Spleen (tissue), 11 donors: ENCODE results near the gene KCP. TPM values are rescaled to one million over a fixed set of nuclear protein-coding genes. Genes with fewer than 3 reads are reported as not detected.
A peak's percentile ranks its signal among the peaks of the same experiment; 100 is the strongest.

Experiments
- DNase-seq: peaks from one replicate; pipeline ENCODE4 v3.0.0-alpha.2; 2020
- H3K27ac ChIP-seq, 8 donors: fragments of 200-600 bp; sonication (generic) in 7 of 8; 1 replicate in 4 of 8; 2 replicates in 4 of 8; pipeline versions ENCODE4 v1.5.0 to v1.8.0; 2016 to 2021; ENCODE audit warnings: inconsistent platforms in 4 of 8, mild to moderate bottlenecking in 4 of 8, moderate library complexity in 1 of 8
- H3K27me3 ChIP-seq, 7 donors: fragments of 200-600 bp; sonication (generic) in 6 of 7; replicated peaks in 1 of 7; 1 replicate in 4 of 7; 2 replicates in 3 of 7; pipeline versions ENCODE4 v1.5.0 to v1.8.0; 2016 to 2021; ENCODE audit warnings: inconsistent platforms in 3 of 7, mild to moderate bottlenecking in 1 of 7
- H3K36me3 ChIP-seq, 6 donors: fragments of 200-600 bp; sonication (generic) in 5 of 6; 1 replicate in 4 of 6; 2 replicates in 2 of 6; pipeline versions ENCODE4 v1.5.0 to v1.8.0; 2016 to 2021; ENCODE audit warnings: inconsistent platforms in 2 of 6
- H3K4me1 ChIP-seq, 6 donors: fragments of 200-600 bp; sonication (generic) in 5 of 6; 1 replicate in 3 of 6; 2 replicates in 3 of 6; pipeline versions ENCODE4 v1.5.0 to v1.8.0; 2016 to 2021; ENCODE audit warnings: inconsistent platforms in 3 of 6
- H3K4me3 ChIP-seq, 8 donors: fragments of 200-600 bp; sonication (generic) in 7 of 8; 1 replicate in 4 of 8; 2 replicates in 4 of 8; pipeline versions ENCODE4 v1.5.0 to v1.8.0; 2016 to 2021; ENCODE audit warnings: inconsistent platforms in 4 of 8, mild to moderate bottlenecking in 4 of 8, moderate library complexity in 2 of 8
- H3K9me3 ChIP-seq, 8 donors: fragments of 200-600 bp; sonication (generic) in 7 of 8; 1 replicate in 4 of 8; 2 replicates in 4 of 8; pipeline versions ENCODE4 v1.5.0 to v1.8.0; 2016 to 2021; ENCODE audit warnings: inconsistent platforms in 4 of 8
- POLR2A ChIP-seq, 3 donors: fragments of 450-650 bp; IDR thresholded peaks; one replicate each; pipeline ENCODE4 v1.5.1; 2017; ENCODE audit warnings: antibody characterized with exemption in 3 of 3, mild to moderate bottlenecking in 1 of 3
- POLR2AphosphoS5 ChIP-seq, 3 donors: sonication (generic); formaldehyde crosslinking; IDR thresholded peaks; one replicate each; pipeline ENCODE4 v1.5.1; 2017; ENCODE audit warnings: antibody characterized with exemption in 3 of 3
- WGBS, 5 donors: extraction: QIAGEN DNeasy Blood & Tissue Kit in 3 of 5; methylation state at CpG; one replicate each; pipeline versions ENCODE4 v1.1.5 to v1.1.7; 2013 to 2018; 5-methylcytosine and 5-hydroxymethylcytosine counted together
- intact Hi-C: fragments of 100-400 bp; cut with DNase I; formaldehyde crosslinking; loops from one replicate; pipeline ENCODE4 v1.15.0; 2023; ENCODE audit warnings: low total_unique reads
- polyA plus RNA-seq, 3 donors: library from polyadenylated mRNA; stranded (reverse); fragments of 200-250 nt; gene quantifications; one replicate each; pipeline ENCODE4 v1.2.1, GENCODE V29; 2013
- total RNA-seq, 7 donors: library from RNA; depleted of rRNA in 3 of 7; stranded (reverse); fragments of >200 nt in 3 of 7; fragmentation: NEBNext Ultra II Directional in 4 of 7; extraction: Animal tissue kit (Norgen Biotek cat#: 25700) in 4 of 7; gene quantifications; one replicate each; pipeline versions ENCODE4 v1.1.0 to v1.2.1, GENCODE V29; 2016 to 2021
- TF ChIP-seq, protein P1 (sequence below), 11 experiments: fragments of 200-600 bp in 7 of 11; fragments of 450-650 bp in 4 of 11; sonication (generic) in 4 of 11; IDR thresholded peaks in 8 of 11; conservative IDR thresholded peaks in 3 of 11; 1 replicate in 7 of 11; 2 replicates in 4 of 11; pipeline versions ENCODE4 v1.4.0 to v1.8.0; 2016 to 2021; ENCODE audit warnings: antibody characterized with exemption in 11 of 11, inconsistent platforms in 4 of 11, mild to moderate bottlenecking in 1 of 11
- donor health status: healthy with polysubstance abuse.
- donor health status: DM: no; HTN: no; CAD: no; lungs with moderate emphysema.
- donor health status: DM: no; HTN: no; CAD: no.
- donor health status: Bipolar disorder and iron deficiency.
- donor health status: healthy.
- donor health status: DM: no; HTN: no; CAD: no.
- donor health status: DM: yes; HTN: yes; CAD: no.

The KCP gene
- total and polyA plus RNA-seq, 10 donors, result 0.06 to 2.1 (median 0.71) TPM

- Histone ChIP-seq H3K9me3 (no peaks in the 10 kb centered on the region), H3K4me1 (peaks cover 0 to 38% (median 14%) of the 10 kb centered on the region in 6 donors), H3K4me3 (no peak overlapping the region), H3K27me3 (no peaks in the 10 kb centered on the region), H3K27ac (peak overlapping the region in 2 of 8 donors; percentile 46 to 48), H3K36me3 (peaks cover 0 to 100% (median 50%) of the 10 kb centered on the region in 6 donors)
- intact Hi-C loops, result no loop called here
- DNase-seq, result no peak
- TF ChIP-seq POLR2A (IDR thresholded peaks at IDR 0.05), result no peak
- TF ChIP-seq, protein P1, sequence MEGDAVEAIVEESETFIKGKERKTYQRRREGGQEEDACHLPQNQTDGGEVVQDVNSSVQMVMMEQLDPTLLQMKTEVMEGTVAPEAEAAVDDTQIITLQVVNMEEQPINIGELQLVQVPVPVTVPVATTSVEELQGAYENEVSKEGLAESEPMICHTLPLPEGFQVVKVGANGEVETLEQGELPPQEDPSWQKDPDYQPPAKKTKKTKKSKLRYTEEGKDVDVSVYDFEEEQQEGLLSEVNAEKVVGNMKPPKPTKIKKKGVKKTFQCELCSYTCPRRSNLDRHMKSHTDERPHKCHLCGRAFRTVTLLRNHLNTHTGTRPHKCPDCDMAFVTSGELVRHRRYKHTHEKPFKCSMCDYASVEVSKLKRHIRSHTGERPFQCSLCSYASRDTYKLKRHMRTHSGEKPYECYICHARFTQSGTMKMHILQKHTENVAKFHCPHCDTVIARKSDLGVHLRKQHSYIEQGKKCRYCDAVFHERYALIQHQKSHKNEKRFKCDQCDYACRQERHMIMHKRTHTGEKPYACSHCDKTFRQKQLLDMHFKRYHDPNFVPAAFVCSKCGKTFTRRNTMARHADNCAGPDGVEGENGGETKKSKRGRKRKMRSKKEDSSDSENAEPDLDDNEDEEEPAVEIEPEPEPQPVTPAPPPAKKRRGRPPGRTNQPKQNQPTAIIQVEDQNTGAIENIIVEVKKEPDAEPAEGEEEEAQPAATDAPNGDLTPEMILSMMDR (IDR thresholded peaks at IDR 0.05 in 8 of 11, conservative IDR thresholded peaks at IDR 0.05 in 3 of 11), result no peak
- TF ChIP-seq POLR2AphosphoS5 (IDR thresholded peaks at IDR 0.05), result no peak
- 90 to 98% (median 93%) methylated on average over 8 to 9 of the region's 9 CpGs for WGBS, 5 donors
Observed at GRCh38 chr7:128947854-128948253, 37.3 kb upstream of the KCP start.

- peaks cover 0 to 100% (median 48%) of the 10 kb centered on the region in 6 donors for H3K36me3 ChIP-seq
- DNase-seq, result peak; percentile 72
- H3K9me3 ChIP-seq, result no peaks in the 10 kb centered on the region
- no peak overlapping the region for H3K4me3 ChIP-seq
- TF ChIP-seq POLR2AphosphoS5 (IDR thresholded peaks at IDR 0.05) (peak in 1 of 3 donors; percentile 56), POLR2A (IDR thresholded peaks at IDR 0.05) (no peak)
- TF ChIP-seq, protein P1 (IDR thresholded peaks at IDR 0.05 in 8 of 11, conservative IDR thresholded peaks at IDR 0.05 in 3 of 11), result peak in 4 of 11 experiments; percentile 11 to 30 (median 22)
- WGBS, 5 donors, result 77 to 93% (median 87%) methylated on average over 17 to 22 of the region's 22 CpGs
- H3K27ac ChIP-seq, result no peak overlapping the region
- intact Hi-C loops, result no loop called here
- H3K27me3 ChIP-seq, result no peaks in the 10 kb centered on the region
- peaks cover 0 to 45% (median 14%) of the 10 kb centered on the region in 6 donors for H3K4me1 ChIP-seq
Observed at GRCh38 chr7:128946936-128947830, 36.7 kb upstream of the KCP start.

GRCh38 chr7:128945668-128946366 lies 35.3 kb upstream of the KCP start:
- no peaks in the 10 kb centered on the region for H3K9me3 ChIP-seq
- peaks cover 0 to 58% (median 26%) of the 10 kb centered on the region in 6 donors for H3K4me1 ChIP-seq
- 88 to 94% (median 91%) methylated on average over 15 to 21 of the region's 21 CpGs for WGBS, 5 donors
- DNase-seq, result no peak
- H3K4me3 ChIP-seq, result no peak overlapping the region
- TF ChIP-seq, protein P1 (IDR thresholded peaks at IDR 0.05 in 8 of 11, conservative IDR thresholded peaks at IDR 0.05 in 3 of 11), result no peak
- TF ChIP-seq POLR2AphosphoS5 (IDR thresholded peaks at IDR 0.05), result peak in 1 of 3 donors; percentile 56
- intact Hi-C loops, result no loop called here
- no peaks in the 10 kb centered on the region for H3K27me3 ChIP-seq
- peaks cover 0 to 92% (median 39%) of the 10 kb centered on the region in 6 donors for H3K36me3 ChIP-seq
- H3K27ac ChIP-seq, result no peak overlapping the region
